PC-3 (cell line): ENCODE data around the gene RASAL2. TPM values are rescaled to one million over a fixed set of nuclear protein-coding genes. Genes with fewer than 3 reads are reported as not detected.

Source experiments
- ATAC-seq: fragments of 200-7000 bp; cut with Tn5 transposase; 2 replicates; pipeline ENCODE4 v1.9.1; 2020; ENCODE audit warnings: mild to moderate bottlenecking, moderate library complexity
- BruUV-seq: library from RNA; stranded (reverse); fragments of 400-500 nt; replicated peaks from 2 replicates; lab custom pipeline; 2021; lab: Mats Ljungman, UMichigan
- CTCF ChIA-PET: fragments of 300-600 bp; sonication (Branson Sonifier 250); formaldehyde crosslinking; loops from one replicate; lab custom pipeline; 2022; ENCODE audit warnings: antibody characterized with exemption; lab: Charles Lee
- POLR2A ChIA-PET: fragments of 300-600 bp; sonication (Branson Sonifier 250); formaldehyde crosslinking; loops from one replicate; lab custom pipeline; 2022; ENCODE audit warnings: antibody characterized with exemption; ENCODE audit not compliant: unreplicated experiment; lab: Charles Lee
- DNase-seq: peaks from one replicate; pipeline ENCODE4 v3.0.0-alpha.2; 2015
- H2AFZ ChIP-seq: fragments of 300-600 bp; sonication (generic); 2 replicates; pipeline ENCODE4 v1.6.0; 2016; ENCODE audit warnings: antibody characterized with exemption, low read length
- H3F3A ChIP-seq: fragments of 300-600 bp; sonication (generic); one replicate; pipeline ENCODE4 v1.6.0; 2017; ENCODE audit warnings: antibody characterized with exemption, low read length, control low read depth, mild to moderate bottlenecking; ENCODE audit not compliant: unreplicated experiment
- H3K27ac ChIP-seq: fragments of 300-600 bp; sonication (generic); 2 replicates; pipeline ENCODE4 v1.5.1; 2016; ENCODE audit warnings: mild to moderate bottlenecking, low read length
- H3K27me3 ChIP-seq: fragments of 300-600 bp; sonication (generic); 2 replicates; pipeline ENCODE4 v1.6.1; 2016; ENCODE audit warnings: low read length, mixed read lengths
- H3K36me3 ChIP-seq: fragments of 300-600 bp; sonication (generic); 2 replicates; pipeline ENCODE4 v1.6.1; 2016; ENCODE audit warnings: low read depth, mixed run types, low read length, mixed read lengths
- H3K4me1 ChIP-seq: fragments of 300-600 bp; sonication (generic); 2 replicates; pipeline ENCODE4 v1.5.1; 2016; ENCODE audit warnings: low read length; ENCODE audit not compliant: insufficient read depth
- H3K4me2 ChIP-seq: fragments of 300-600 bp; sonication (generic); 2 replicates; pipeline ENCODE4 v1.6.0; 2016; ENCODE audit warnings: low read length
- H3K4me3 ChIP-seq: fragments of 300-600 bp; sonication (generic); 2 replicates; pipeline ENCODE4 v1.5.1; 2016; ENCODE audit warnings: mild to moderate bottlenecking, low read length, mixed read lengths
- H3K79me2 ChIP-seq: fragments of 300-600 bp; sonication (generic); 2 replicates; pipeline ENCODE4 v1.6.1; 2017; ENCODE audit warnings: low read length, mixed read lengths
- H3K9ac ChIP-seq: fragments of 300-600 bp; sonication (generic); 2 replicates; pipeline ENCODE4 v1.6.0; 2016; ENCODE audit warnings: mild to moderate bottlenecking, low read length
- H3K9me2 ChIP-seq: fragments of 300-600 bp; sonication (generic); replicated peaks from 2 replicates; pipeline ENCODE4 v1.6.1; 2016; ENCODE audit warnings: mixed run types, low read length, mixed read lengths
- H3K9me3 ChIP-seq: fragments of 300-600 bp; sonication (generic); 2 replicates; pipeline ENCODE4 v1.6.1; 2016; ENCODE audit warnings: low read length, mixed read lengths
- H4K20me1 ChIP-seq: fragments of 300-600 bp; sonication (generic); 2 replicates; pipeline ENCODE4 v1.6.1; 2016; ENCODE audit warnings: low read length, mixed read lengths
- EZH2 ChIP-seq: fragments of 300-600 bp; sonication (generic); IDR thresholded peaks from one replicate; pipeline ENCODE4 v1.6.1; 2017; ENCODE audit warnings: antibody characterized with exemption, mild to moderate bottlenecking, low read length; ENCODE audit not compliant: unreplicated experiment
- EZH2phosphoT487 ChIP-seq: fragments of 300-600 bp; sonication (generic); IDR thresholded peaks from 2 replicates; pipeline ENCODE4 v1.6.1; 2018; ENCODE audit warnings: mild to moderate bottlenecking, antibody characterized with exemption, low read length, borderline replicate concordance
- intact Hi-C: fragments of 100-400 bp; cut with micrococcal nuclease; formaldehyde crosslinking; loops from 2 replicates; pipeline ENCODE4 v1.9.0; 2023
- total RNA-seq: library from RNA; depleted of rRNA; stranded (reverse); fragments of >200 nt; gene quantifications from 2 replicates; pipeline ENCODE4 v1.2.3, GENCODE V29; 2014
- TF ChIP-seq, protein P1 (sequence below): fragments of 300-600 bp; sonication (generic); conservative IDR thresholded peaks from 2 replicates; pipeline ENCODE4 v1.5.1; 2017; ENCODE audit warnings: antibody characterized with exemption, low read depth, mild to moderate bottlenecking, low read length

Gene RASAL2
- total RNA-seq, 1 experiment from 2014 or later = 7.9 TPM

DNA sequence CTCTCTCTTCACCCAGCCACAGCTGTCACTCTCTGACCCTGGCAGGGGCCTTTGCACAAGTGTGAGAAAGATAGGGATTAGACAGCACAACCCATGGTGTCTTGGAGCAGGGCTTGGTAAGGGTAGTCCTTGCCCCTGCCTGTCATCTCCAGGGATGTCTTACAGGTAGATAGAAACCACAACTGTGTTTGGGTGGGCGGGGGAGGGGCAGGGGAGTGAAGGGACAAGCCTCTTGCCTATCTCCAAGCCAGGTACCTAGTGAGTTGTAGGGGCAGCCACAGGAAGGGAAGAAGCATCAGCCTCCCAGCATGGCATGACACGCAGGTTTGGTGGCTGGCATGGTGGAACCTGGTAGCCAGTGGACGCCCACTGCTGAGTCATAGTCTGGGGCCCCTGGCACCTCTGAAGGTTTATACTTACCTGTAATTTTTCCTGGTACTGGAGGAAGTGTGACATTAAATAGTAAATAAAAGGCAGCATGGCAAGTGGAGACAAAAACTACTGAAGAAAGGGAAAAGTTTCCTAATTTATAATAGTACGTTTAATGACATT, 305.3 kb downstream of the RASAL2 start:
- no peak overlapping the region for H3K4me3 ChIP-seq
- no peaks in the 10 kb centered on the region for H3F3A ChIP-seq
- H3K9me2 ChIP-seq = no peaks in the 10 kb centered on the region
- no peak overlapping the region for H3K4me2 ChIP-seq
- no peaks in the 10 kb centered on the region for H3K27me3 ChIP-seq
- peak; percentile 21 for DNase-seq
- H3K9ac ChIP-seq = no peak overlapping the region
- intact Hi-C loops = no loop called here
- no peaks in the 10 kb centered on the region for H4K20me1 ChIP-seq
- ChIA-PET POLR2A (no interaction called here), CTCF (no interaction called here)
- no peaks in the 10 kb centered on the region for H3K4me1 ChIP-seq
- ATAC-seq = no peak
- TF ChIP-seq, protein P1, sequence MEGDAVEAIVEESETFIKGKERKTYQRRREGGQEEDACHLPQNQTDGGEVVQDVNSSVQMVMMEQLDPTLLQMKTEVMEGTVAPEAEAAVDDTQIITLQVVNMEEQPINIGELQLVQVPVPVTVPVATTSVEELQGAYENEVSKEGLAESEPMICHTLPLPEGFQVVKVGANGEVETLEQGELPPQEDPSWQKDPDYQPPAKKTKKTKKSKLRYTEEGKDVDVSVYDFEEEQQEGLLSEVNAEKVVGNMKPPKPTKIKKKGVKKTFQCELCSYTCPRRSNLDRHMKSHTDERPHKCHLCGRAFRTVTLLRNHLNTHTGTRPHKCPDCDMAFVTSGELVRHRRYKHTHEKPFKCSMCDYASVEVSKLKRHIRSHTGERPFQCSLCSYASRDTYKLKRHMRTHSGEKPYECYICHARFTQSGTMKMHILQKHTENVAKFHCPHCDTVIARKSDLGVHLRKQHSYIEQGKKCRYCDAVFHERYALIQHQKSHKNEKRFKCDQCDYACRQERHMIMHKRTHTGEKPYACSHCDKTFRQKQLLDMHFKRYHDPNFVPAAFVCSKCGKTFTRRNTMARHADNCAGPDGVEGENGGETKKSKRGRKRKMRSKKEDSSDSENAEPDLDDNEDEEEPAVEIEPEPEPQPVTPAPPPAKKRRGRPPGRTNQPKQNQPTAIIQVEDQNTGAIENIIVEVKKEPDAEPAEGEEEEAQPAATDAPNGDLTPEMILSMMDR = no peak
- no peak for TF ChIP-seq EZH2phosphoT487
- no peak for TF ChIP-seq EZH2
- BruUV-seq = no TSS peak
- H3K27ac ChIP-seq = no peak overlapping the region
- no peaks in the 10 kb centered on the region for H3K36me3 ChIP-seq
- H3K79me2 ChIP-seq = no peaks in the 10 kb centered on the region
- no peaks in the 10 kb centered on the region for H3K9me3 ChIP-seq
- no peak overlapping the region for H2AFZ ChIP-seq

DNA sequence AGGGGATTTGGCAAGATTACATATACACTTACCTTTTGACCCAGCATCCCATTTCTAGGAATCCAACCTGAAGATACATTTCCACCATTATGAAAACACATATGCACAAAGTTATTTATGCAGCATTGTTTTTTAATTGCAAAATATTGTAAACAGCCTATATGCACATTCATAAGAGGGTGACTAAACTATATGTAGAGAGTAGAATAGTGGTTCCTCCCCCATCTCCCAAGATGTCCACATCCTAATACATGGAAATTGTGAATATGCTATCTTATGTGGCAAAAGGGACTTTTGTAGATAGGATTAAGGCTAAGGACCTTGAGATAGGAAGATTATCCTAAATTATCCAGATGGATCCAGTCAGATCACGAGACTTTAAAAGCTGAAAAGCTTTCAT, 311.2 kb downstream of the RASAL2 start:
- H3K27ac ChIP-seq = no peak overlapping the region
- H3K36me3 ChIP-seq = no peaks in the 10 kb centered on the region
- intact Hi-C loops = no loop called here
- no peaks in the 10 kb centered on the region for H3K4me1 ChIP-seq
- CTCF ChIA-PET = no interaction called here
- POLR2A ChIA-PET = no interaction called here
- H3K79me2 ChIP-seq = no peaks in the 10 kb centered on the region
- DNase-seq (no peak), ATAC-seq (no peak)
- H3K9me2 ChIP-seq = no peaks in the 10 kb centered on the region
- H3K27me3 ChIP-seq = no peaks in the 10 kb centered on the region
- no peak overlapping the region for H3K4me2 ChIP-seq
- H2AFZ ChIP-seq = no peak overlapping the region
- no peak overlapping the region for H3K9ac ChIP-seq
- no peak for TF ChIP-seq EZH2
- TF ChIP-seq, protein P1 = no peak
- TF ChIP-seq EZH2phosphoT487 = no peak
- H3K9me3 ChIP-seq = no peaks in the 10 kb centered on the region
- no peaks in the 10 kb centered on the region for H3F3A ChIP-seq
- BruUV-seq = no TSS peak
- no peak overlapping the region for H3K4me3 ChIP-seq
- H4K20me1 ChIP-seq = no peaks in the 10 kb centered on the region

DNA sequence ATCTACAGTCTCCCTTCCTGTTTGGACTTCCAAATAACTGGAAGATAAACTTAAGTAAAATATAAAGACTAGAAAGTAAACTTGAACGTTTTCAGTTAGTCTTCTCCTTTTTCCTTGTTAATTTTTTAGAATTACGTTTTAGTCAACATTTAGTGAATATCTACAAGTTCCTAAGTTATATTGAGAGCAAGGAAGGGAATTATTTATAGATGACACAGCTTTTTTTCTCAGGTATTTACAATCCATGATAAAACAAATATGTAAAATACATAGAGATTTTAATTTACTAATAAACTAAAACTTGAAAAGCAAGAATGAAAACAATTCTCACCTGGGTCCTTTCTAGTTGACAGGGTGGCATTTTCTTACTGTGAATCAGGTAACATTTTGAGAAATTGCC, 313.3 kb downstream of the RASAL2 start:
- no peak for TF ChIP-seq EZH2
- TF ChIP-seq EZH2phosphoT487 = no peak
- TF ChIP-seq, protein P1 = no peak
- Histone ChIP-seq H3F3A (no peaks in the 10 kb centered on the region), H3K4me1 (no peaks in the 10 kb centered on the region), H3K4me3 (no peak overlapping the region), H3K9me2 (no peaks in the 10 kb centered on the region), H3K36me3 (no peaks in the 10 kb centered on the region), H3K9ac (no peak overlapping the region), H3K79me2 (no peaks in the 10 kb centered on the region), H2AFZ (no peak overlapping the region), H3K9me3 (no peaks in the 10 kb centered on the region), H3K4me2 (no peak overlapping the region), H4K20me1 (no peaks in the 10 kb centered on the region), H3K27ac (no peak overlapping the region), H3K27me3 (no peaks in the 10 kb centered on the region)
- ATAC-seq (no peak), DNase-seq (no peak)
- ChIA-PET CTCF (no interaction called here), POLR2A (no interaction called here)
- no TSS peak for BruUV-seq
- intact Hi-C loops = no loop called here
